Midbrain (tissue), 1 donor: ENCODE measurements around the gene CDCA5.
"Not testable (repeated sequence)": the region's sequence is repeated elsewhere in the genome, so short reads cannot be mapped to it uniquely, and the experiment has no call there.

ENCODE experiments used
- DNase-seq: peaks from one replicate; lab custom pipeline; 2025; lab: John Stamatoyannopoulos, UW

CDCA5 gene

GRCh38 chr11:65118891-65119669, 35.2 kb upstream of the CDCA5 start:
- not testable (repeated sequence) for DNase-seq

- no peak for DNase-seq
Observed at GRCh38 chr11:65118097-65118837, 34.4 kb upstream of the CDCA5 start.

DNA sequence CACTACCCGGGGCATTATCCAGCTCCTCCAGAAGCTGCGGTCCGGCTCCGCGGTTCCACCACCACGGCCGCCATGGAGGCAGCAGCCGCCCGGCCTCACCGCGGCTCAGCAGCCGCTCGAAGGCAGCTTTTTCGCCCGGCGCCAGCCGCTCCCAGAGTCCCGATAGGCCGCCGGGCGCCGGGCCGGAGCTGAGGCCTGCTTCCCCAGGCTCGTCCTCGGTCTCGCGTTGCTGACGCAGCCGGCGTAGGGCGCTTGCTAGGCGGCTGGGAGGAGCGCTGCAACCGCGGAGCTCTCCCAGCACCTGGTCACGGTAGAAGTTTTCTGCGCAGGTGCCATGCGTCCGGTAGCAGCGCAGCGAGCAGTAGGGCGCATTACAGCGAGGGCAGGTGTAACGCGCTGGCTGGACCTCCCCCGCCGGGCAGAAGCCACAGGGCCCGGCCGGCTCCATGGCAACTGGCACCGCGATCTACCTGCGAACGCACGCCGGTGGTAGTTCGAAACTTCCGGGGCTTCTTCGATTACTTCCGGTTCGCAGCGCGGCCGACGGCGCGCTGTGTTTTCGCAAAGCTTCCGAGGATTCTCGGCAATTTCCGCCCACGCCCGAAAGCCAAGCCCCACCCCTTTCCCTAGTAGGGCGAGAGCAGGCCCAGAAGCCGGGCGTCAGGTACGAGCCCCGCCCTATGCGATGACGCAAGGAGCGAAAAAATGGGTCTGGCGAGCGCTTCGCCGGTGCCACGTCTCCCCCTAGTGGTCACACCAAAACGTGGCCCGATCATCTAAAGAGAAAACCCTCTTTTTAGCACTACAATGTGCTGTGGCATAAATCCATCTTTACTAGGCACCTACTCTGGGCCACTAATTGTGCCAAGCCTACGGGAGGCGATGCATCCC, 33.6 kb upstream of the CDCA5 start, which contains the start of gene ZNHIT2:
TSS of gene ZNHIT2 (minus strand) at position 496 of the 891 bp plus-strand sequence. CDS start at position 448, 48 bp downstream.
- DNase-seq: peak; percentile 98

DNA sequence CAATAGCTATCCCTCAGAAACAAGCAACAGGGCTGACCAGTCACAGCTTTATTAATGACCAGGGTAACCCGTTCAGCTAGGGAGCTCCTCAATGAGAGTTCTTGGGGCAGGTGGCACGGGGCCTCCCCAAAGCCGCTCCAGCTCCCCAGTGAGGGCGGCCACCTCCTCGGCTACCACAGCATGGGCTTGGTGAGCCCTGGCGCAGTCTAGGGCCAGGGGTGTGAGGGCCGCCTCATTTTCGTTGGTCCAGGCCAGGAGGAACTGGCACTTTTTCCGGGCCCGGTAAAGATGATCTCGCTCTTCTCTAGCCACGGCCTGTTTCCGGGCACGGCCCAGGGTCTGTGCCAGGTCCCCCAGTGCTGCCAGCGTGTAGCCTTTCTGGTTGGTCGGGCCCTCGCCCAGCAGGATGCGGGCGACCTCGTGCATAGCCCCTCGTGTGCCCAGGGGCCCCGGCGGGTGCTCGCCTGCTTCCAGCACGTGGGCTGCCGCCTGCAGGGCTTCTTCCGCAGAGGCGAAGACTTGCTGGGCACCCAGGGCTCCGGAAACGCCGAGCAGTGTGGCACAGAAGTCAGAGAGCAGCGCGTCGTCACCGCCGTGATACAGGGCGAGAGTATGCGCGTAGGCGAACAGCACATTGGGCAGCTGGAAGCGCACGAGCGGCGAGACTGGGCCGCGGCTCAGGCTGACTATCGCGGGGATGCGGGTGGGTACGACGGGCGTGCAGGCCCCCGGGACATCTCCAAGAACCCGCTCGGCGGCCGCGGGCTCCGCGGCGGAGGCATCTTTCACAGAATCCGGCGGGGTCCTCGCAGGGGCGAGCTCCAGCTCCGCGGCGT, 32.7 kb upstream of the CDCA5 start:
- DNase-seq: peak; percentile 14

DNA sequence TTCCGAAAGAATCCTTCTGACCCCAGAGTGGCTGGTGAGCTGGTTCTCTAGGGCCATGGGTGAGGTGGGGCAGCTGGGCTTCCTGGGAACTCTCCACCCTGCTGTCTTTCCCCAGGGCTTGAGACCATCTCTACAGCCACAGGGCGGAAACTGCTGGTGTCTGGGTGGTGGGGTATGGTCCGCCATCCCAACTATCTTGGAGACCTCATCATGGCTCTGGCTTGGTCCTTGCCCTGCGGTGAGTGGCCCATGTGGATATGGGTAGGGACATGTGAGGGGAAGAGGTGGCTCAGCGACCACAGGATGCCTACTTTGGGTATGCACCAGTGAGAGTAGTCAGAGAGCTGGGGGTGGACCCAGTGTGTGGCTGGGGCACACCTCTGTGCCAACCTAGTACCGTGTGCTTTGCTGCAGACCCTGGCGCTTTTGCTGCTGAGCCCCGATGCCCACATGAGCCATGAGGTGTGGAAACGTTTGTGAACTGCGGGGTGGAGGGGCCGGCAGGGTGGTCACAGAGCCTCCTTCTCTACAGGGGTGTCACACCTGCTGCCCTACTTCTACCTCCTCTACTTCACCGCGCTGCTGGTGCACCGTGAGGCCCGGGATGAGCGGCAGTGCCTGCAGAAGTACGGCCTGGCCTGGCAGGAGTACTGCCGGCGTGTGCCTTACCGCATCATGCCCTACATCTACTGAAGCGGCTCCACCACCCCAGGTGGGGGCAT, 31.7 kb upstream of the CDCA5 start:
- DNase-seq: no peak

- no peak for DNase-seq
Observed at GRCh38 chr11:65114538-65115171, 30.8 kb upstream of the CDCA5 start.

GRCh38 chr11:65113839-65114238, 30.0 kb upstream of the CDCA5 start:
- DNase-seq: no peak

DNA sequence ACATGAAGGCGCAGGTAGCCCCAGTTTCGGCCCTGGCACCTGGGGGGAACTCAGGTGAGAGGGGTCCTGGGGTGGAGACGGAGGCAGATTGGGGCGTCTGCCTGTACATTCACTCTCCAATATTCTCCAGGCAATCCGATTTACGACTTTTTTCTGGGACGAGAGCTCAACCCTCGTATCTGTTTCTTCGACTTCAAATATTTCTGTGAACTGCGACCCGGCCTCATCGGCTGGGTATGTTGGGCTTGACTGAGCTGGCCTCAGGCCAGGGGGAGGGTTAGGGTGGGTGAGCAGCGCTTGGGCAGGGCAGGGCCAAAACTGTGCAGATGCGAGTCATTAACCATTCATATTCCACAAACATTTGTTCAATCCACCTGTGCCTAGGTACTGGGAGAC, 29.5 kb upstream of the CDCA5 start:
- DNase-seq: no peak

DNA sequence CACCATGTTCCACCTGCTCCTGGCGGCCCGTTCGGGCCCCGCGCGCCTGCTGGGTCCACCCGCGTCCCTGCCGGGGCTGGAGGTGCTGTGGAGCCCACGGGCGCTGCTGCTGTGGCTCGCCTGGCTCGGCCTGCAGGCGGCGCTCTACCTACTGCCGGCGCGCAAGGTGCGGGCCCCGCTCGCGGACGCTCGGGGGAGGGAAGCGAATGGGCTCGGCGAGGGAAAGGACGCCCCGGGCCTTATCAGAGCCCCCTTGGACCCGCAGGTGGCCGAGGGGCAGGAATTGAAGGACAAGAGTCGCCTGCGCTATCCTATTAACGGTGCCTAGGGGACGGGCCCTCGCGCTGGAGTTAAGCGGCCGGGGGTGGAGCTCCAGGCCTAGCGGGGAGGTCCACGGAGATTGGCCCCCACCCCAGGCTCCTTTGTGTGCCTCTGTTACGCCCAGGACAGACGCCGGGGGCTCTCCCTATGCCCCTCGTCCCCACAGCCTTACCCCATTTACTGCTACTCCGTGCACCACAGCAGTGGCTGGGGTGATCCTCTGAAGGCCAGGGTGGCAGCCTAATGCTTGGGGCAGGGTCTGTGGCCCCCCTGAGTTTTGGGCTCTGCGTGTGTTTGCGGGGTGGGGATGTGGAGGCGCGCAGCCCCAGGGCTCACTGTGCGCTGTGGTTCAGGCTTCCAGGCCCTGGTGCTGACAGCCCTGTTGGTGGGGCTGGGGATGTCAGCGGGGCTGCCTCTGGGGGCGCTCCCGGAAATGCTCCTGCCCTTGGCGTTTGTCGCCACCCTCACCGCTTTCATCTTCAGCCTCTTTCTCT, 28.9 kb upstream of the CDCA5 start:
- DNase-seq: peak; percentile 46

DNA sequence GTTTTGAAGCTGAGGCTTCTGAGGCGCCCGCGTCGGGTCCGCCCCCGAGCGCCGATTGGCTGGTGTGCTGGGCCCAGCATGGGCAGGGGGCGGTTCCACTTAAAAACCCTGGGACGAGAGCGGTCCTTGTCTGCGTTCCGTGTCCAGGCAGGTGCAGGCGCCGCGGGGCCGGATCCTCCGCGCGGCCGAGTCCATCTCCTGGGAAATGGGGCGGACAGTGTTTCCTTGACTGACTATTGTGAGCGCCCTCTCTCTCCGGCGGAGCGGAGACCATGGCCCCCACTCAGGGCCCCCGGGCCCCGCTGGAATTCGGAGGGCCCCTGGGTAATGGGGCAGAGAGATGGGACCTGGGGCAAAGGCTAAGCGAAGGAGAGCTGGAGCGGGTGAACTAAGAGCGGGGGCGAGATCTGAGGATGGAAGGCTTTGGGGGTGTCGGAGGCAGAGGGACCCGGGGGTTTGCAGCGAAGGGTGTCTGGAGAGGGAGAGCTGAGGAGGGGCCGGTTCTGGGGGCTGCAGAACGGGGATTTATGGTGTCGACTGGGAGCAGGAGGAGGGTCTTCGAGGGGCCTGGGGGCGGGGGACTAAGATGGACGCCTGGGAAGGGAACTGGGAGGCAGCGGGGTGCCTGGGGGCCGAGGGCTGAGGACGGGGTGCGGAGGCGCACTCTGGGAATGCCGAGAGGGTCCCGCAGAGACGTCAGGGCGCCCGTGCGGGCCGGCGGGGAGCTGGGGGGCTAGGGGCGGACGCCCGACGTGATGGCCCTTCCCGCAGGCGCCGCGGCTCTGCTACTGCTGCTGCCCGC, 28.1 kb upstream of the CDCA5 start, which contains the start of gene TM7SF2:
TSS of gene TM7SF2 (plus strand) at position 129 of the 802 bp plus-strand sequence. CDS start at position 273, 144 bp downstream.
- DNase-seq: peak; percentile 98

GRCh38 chr11:65111159-65111743, 27.4 kb upstream of the CDCA5 start:
- DNase-seq: no peak

GRCh38 chr11:65110354-65110861, 26.6 kb upstream of the CDCA5 start:
- DNase-seq: peak; percentile 89

DNA sequence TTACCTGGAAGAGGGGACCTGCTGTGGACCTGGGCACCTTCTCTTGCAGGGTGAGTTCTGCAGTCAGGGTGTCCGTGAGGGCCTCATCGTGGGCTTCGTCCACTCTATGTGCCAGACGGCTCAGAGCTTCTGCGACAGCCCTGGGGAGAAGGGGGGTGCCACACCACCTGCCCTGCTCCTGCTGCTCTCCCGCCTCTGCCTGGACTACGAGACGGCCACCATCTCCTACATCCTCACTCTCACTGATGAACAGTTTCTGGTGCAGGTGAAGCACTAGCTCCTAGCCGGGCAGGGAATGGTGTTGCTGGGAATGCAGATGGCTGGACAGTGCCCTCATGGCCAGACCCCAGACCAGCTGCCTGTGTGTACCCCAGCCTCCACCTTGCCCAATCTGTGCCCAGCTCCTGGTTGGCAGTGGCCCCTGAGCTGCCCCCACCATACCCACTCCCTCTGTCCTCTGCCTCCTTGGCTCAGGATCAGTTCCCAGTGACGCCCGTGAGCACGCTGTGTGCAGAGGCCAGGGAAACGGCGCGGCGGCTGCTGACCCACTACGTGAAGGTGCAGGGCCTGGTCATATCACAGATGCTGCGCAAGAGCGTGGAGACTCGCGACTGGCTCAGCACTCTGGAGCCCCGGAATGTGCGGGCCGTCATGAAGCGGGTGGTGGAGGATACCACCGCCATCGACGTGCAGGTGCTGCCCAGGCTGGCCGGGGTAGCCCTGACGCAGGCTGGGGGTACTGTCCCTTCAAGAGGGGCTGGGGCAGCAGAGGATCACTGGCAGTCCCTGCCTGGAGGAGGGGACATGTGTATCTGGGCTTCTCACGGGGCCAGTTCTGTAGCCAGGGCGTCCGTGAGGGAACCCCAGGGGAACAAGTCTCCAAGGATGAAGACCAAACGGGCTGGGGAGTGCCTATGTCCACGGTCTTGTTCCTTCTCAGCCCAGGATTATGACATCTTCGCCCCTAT, 25.7 kb upstream of the CDCA5 start:
- DNase-seq: no peak

- no peak for DNase-seq
Observed at GRCh38 chr11:65108469-65109123, 24.8 kb upstream of the CDCA5 start.

GRCh38 chr11:65107751-65108468, 24.1 kb upstream of the CDCA5 start:
- DNase-seq: no peak
